Measurements from ENCODE around the gene TAMM41. TPM values are rescaled to one million over a fixed set of nuclear protein-coding genes. Genes with fewer than 3 reads are reported as not detected.

The TAMM41 gene
- total RNA-seq, 1 donor from 2014 or later: 30.9 TPM

DNA sequence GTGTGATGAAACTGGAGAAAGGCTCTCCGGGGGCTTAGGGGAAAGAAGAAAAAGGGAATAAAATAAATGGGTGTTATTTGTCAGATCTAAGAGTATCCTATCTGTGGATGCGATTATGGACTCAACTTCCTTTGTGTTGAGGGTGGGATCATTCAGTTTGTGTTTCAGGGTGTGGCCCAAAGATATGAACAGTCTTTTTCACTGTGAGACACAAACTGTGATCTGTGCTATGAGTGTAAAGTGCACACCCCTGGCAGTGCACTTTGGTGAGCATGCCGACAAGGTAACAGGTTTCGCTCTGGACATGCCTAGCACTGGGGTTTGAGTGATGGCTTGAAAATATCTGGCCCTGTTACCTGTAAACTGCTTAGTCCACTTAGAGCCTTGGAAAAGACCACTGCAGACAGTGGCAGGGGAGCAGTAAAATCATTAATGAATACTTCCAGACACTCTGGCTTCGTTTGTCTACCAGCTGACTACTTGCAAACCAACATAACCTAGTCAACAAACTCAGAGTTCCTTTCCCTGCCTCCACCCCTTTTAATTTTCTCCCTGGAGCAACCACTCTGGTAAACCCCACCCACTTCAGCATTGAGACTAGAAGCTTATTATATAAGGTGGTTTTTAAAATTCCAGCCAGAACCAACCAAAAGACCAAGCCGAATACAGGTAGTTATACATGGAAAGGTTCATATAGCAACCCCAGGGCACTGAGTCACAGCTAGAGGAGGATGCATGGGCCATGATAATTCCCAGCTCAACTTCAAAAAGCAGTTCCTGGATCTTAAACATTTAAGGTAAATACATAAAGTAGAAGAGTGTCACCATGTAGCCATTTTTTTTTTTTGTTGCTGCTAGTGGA, 55.1 kb downstream of the TAMM41 start:
- DNase-seq (ENCODE audit: low spot score in 2 of 2, unreplicated experiment in 2 of 2): no peak
- Mint-ChIP-seq H3K36me3 (peaks cover 28% of the 10 kb centered on the region), H3K4me3 (no peak overlapping the region), H3K4me1 (peaks cover 6% of the 10 kb centered on the region), H3K27me3 (ENCODE audit: low read depth) (no peaks in the 10 kb centered on the region), H3K27ac (no peak overlapping the region), H3K9me3 (peaks cover 8% of the 10 kb centered on the region)
- TF ChIP-seq, protein P1, sequence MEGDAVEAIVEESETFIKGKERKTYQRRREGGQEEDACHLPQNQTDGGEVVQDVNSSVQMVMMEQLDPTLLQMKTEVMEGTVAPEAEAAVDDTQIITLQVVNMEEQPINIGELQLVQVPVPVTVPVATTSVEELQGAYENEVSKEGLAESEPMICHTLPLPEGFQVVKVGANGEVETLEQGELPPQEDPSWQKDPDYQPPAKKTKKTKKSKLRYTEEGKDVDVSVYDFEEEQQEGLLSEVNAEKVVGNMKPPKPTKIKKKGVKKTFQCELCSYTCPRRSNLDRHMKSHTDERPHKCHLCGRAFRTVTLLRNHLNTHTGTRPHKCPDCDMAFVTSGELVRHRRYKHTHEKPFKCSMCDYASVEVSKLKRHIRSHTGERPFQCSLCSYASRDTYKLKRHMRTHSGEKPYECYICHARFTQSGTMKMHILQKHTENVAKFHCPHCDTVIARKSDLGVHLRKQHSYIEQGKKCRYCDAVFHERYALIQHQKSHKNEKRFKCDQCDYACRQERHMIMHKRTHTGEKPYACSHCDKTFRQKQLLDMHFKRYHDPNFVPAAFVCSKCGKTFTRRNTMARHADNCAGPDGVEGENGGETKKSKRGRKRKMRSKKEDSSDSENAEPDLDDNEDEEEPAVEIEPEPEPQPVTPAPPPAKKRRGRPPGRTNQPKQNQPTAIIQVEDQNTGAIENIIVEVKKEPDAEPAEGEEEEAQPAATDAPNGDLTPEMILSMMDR (IDR thresholded peaks at IDR 0.05; ENCODE audit: unreplicated experiment): no peak

DNA sequence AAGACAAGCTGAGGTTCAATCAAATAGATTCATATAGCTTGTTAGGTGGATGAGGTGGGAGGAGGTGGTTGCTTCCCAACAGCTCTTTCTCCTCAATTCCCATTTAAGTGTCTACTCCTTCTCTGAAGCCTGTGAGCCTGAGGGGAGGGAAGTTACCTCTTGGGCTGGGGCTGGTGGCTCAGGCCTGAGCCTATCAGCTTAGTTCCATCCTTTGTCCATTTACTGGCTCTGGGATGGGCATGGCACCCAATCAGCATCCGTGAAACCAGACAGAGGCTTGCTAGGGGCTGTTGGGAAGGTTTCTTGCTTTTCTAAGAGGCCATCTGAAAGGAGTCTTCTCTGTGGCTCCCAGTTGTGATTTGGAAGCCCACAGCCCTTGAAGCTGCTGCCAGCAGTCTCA, 57.3 kb downstream of the TAMM41 start:
- peaks cover 8% of the 10 kb centered on the region for H3K9me3 Mint-ChIP-seq
- H3K4me3 Mint-ChIP-seq: no peak overlapping the region
- H3K36me3 Mint-ChIP-seq: peaks cover 27% of the 10 kb centered on the region
- no peaks in the 10 kb centered on the region for H3K27me3 Mint-ChIP-seq (ENCODE audit: low read depth)
- no peaks in the 10 kb centered on the region for H3K4me1 Mint-ChIP-seq
- DNase-seq (ENCODE audit: low spot score in 2 of 2, unreplicated experiment in 2 of 2): no peak
- TF ChIP-seq, protein P1 (IDR thresholded peaks at IDR 0.05; ENCODE audit: unreplicated experiment): no peak
- no peak overlapping the region for H3K27ac Mint-ChIP-seq

- H3K9me3 Mint-ChIP-seq: peaks cover 8% of the 10 kb centered on the region
- H3K4me3 Mint-ChIP-seq: no peak overlapping the region
- DNase-seq (ENCODE audit: low spot score in 2 of 2, unreplicated experiment in 2 of 2): no peak
- no peaks in the 10 kb centered on the region for H3K4me1 Mint-ChIP-seq
- TF ChIP-seq, protein P1 (IDR thresholded peaks at IDR 0.05; ENCODE audit: unreplicated experiment): no peak
- H3K27me3 Mint-ChIP-seq (ENCODE audit: low read depth): no peaks in the 10 kb centered on the region
- peaks cover 27% of the 10 kb centered on the region for H3K36me3 Mint-ChIP-seq
- no peak overlapping the region for H3K27ac Mint-ChIP-seq
Observed at GRCh38 chr3:11784971-11785377, 61.7 kb downstream of the TAMM41 start.

DNA sequence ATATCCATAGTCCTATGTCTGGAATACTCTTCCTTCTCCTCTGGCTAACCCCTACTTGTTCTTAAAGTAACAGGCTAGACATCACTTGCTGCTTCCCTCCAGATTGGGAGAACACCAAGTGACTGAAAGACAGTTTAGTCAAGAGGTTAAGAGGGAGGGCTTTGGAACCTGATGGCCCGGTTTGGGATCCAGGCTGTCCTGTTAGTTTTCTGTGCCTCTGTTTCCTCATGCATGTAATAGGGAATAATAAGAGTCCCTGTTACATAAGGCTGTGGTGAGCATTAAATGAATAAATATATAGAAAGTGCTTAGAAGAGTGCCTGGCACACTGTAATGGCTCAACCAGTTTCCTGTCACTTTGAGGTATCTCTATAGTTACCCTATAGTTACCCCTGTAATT, 66.3 kb downstream of the TAMM41 start:
- Mint-ChIP-seq H3K27me3 (ENCODE audit: low read depth) (no peaks in the 10 kb centered on the region), H3K27ac (no peak overlapping the region), H3K9me3 (peaks cover 3% of the 10 kb centered on the region), H3K4me1 (no peaks in the 10 kb centered on the region), H3K36me3 (peaks cover 28% of the 10 kb centered on the region), H3K4me3 (no peak overlapping the region)
- DNase-seq (ENCODE audit: low spot score in 2 of 2, unreplicated experiment in 2 of 2): no peak
- TF ChIP-seq, protein P1 (IDR thresholded peaks at IDR 0.05; ENCODE audit: unreplicated experiment): no peak

DNA sequence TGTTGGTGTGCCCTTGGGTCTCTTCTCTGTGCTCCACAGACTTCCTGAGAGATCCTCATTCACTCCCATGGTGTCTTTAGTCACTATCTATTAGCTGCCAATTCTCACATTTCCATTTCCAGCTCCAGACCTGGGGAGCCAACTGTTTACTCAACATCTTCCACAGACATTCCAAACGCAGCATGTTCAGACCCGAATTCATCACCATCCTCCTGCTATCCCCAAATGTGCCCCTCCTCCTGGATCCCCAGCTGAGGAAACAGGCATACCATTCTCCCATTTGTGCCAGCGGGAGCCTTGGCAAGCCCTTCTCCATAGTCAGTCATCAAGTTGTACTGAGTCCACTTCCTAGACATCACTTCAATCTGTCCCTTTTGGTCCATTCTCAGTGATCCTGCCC, 67.1 kb downstream of the TAMM41 start:
- H3K9me3 Mint-ChIP-seq: peaks cover 4% of the 10 kb centered on the region
- H3K27ac Mint-ChIP-seq: no peak overlapping the region
- no peaks in the 10 kb centered on the region for H3K27me3 Mint-ChIP-seq (ENCODE audit: low read depth)
- no peaks in the 10 kb centered on the region for H3K4me1 Mint-ChIP-seq
- DNase-seq (ENCODE audit: low spot score in 2 of 2, unreplicated experiment in 2 of 2): no peak
- H3K36me3 Mint-ChIP-seq: peaks cover 26% of the 10 kb centered on the region
- no peak overlapping the region for H3K4me3 Mint-ChIP-seq
- TF ChIP-seq, protein P1 (IDR thresholded peaks at IDR 0.05; ENCODE audit: unreplicated experiment): no peak

All from mesothelial cell of epicardium (in vitro differentiated cells).